ENCODE measurements around the gene ACKR1.

DNA sequence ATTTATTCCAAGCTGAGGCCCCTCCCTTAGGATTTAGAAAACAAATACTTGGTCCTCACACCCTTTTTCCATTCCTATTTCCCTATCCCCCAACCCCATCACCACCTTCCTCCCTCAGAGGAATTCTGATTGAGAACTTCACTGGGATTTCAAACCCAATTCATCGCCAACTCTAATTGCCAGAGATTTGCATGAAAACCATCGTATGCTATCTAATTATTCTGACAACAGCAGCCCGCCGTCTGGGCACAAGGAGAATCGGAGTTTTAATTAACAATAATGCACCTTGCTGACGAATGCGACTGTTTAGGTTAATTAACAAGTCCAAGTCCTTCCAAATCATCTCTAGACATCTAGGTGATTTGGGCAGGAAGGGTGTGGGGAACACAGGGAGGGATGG is 4.4 kb downstream of the ACKR1 start:
- TF ChIP-seq, protein P1, sequence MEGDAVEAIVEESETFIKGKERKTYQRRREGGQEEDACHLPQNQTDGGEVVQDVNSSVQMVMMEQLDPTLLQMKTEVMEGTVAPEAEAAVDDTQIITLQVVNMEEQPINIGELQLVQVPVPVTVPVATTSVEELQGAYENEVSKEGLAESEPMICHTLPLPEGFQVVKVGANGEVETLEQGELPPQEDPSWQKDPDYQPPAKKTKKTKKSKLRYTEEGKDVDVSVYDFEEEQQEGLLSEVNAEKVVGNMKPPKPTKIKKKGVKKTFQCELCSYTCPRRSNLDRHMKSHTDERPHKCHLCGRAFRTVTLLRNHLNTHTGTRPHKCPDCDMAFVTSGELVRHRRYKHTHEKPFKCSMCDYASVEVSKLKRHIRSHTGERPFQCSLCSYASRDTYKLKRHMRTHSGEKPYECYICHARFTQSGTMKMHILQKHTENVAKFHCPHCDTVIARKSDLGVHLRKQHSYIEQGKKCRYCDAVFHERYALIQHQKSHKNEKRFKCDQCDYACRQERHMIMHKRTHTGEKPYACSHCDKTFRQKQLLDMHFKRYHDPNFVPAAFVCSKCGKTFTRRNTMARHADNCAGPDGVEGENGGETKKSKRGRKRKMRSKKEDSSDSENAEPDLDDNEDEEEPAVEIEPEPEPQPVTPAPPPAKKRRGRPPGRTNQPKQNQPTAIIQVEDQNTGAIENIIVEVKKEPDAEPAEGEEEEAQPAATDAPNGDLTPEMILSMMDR (IDR thresholded peaks at IDR 0.05): no peak
- no peak for TF ChIP-seq POLR2A (IDR thresholded peaks at IDR 0.05)
